Ishikawa (cell line): ENCODE measurements around the gene NEUROG1.

Experiments used
- CREB1 ChIP-seq: IDR thresholded peaks from 2 replicates; pipeline ENCODE4 v1.6.1; 2012; ENCODE audit warnings: low read depth
- EGR1 ChIP-seq: IDR thresholded peaks from 2 replicates; pipeline ENCODE4 v1.6.1; 2012
- EP300 ChIP-seq: IDR thresholded peaks from 2 replicates; pipeline ENCODE4 v1.6.1; 2012; ENCODE audit warnings: borderline replicate concordance
- FOXM1 ChIP-seq: IDR thresholded peaks from 2 replicates; pipeline ENCODE4 v1.6.1; 2012; ENCODE audit warnings: low read depth, borderline replicate concordance
- MAX ChIP-seq: IDR thresholded peaks from 2 replicates; pipeline ENCODE4 v1.6.1; 2012
- NFIC ChIP-seq: IDR thresholded peaks from 2 replicates; pipeline ENCODE4 v1.6.1; 2012
- RAD21 ChIP-seq: IDR thresholded peaks from 2 replicates; pipeline ENCODE4 v1.6.1; 2012; ENCODE audit warnings: low read depth
- REST ChIP-seq: IDR thresholded peaks from 2 replicates; pipeline ENCODE4 v1.6.1; 2012; ENCODE audit warnings: low read depth, mild to moderate bottlenecking
- TAF1 ChIP-seq: IDR thresholded peaks from 2 replicates; pipeline ENCODE4 v1.6.1; 2012; ENCODE audit warnings: low read depth, mild to moderate bottlenecking
- TEAD4 ChIP-seq: IDR thresholded peaks from 2 replicates; pipeline ENCODE4 v1.6.1; 2012
- YY1 ChIP-seq: IDR thresholded peaks from 2 replicates; pipeline ENCODE4 v1.6.1; 2012; ENCODE audit warnings: low read depth
- ZBTB7A ChIP-seq: IDR thresholded peaks from 2 replicates; pipeline ENCODE4 v1.6.1; 2012; ENCODE audit warnings: low read depth

GRCh38 chr5:135557076-135557838 is 21.5 kb upstream of the NEUROG1 start:
- TF ChIP-seq EP300 (no peak), TAF1 (no peak), ZBTB7A (no peak), YY1 (no peak), TEAD4 (no peak), MAX (no peak), EGR1 (no peak), RAD21 (no peak), REST (no peak), CREB1 (no peak), NFIC (no peak), FOXM1 (no peak)
